ENCODE measurements around the gene CDH19. TPM values are rescaled to one million over a fixed set of nuclear protein-coding genes. Genes with fewer than 3 reads are reported as not detected.

Gene CDH19
- total and polyA plus RNA-seq, 2 donors from 2014 or later = 0.37 to 0.94 TPM

DNA sequence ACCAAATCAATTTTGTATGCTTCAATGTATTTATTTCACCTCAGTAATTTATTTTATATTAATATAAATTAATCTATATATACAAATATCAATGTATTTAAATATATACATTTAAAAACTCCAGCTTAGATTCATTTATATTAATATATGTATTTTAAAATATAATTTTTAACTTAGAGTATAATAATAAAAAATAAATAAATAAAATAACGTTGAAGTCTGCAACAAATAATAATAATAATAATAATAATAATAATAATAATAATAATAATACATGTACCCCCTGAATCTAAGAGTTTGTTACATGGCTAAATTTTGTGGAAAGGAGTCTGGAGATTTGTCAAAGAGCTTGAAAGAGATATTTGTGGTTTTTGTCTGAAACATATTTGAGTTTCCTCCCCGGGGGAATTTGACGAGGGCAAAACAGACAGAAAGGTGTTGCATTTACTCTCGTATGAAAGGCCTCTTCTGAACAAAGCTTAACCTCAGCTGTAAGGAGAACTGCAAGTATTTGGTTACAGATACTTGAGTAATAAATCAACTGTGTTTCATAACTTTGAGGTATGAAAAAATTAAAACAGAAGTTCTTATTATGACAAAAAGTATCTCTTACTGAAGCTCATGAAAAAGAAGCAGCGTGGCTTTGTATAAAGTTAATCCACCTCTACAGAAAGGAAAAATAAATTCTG, 93.4 kb downstream of the CDH19 start:
- no peaks in the 10 kb centered on the region for H3K27me3 ChIP-seq (ENCODE audit: control insufficient read depth, insufficient read depth, low read length)
- DNase-seq (no peak), FAIRE-seq (peak; percentile 90)
- TF ChIP-seq, protein P1, sequence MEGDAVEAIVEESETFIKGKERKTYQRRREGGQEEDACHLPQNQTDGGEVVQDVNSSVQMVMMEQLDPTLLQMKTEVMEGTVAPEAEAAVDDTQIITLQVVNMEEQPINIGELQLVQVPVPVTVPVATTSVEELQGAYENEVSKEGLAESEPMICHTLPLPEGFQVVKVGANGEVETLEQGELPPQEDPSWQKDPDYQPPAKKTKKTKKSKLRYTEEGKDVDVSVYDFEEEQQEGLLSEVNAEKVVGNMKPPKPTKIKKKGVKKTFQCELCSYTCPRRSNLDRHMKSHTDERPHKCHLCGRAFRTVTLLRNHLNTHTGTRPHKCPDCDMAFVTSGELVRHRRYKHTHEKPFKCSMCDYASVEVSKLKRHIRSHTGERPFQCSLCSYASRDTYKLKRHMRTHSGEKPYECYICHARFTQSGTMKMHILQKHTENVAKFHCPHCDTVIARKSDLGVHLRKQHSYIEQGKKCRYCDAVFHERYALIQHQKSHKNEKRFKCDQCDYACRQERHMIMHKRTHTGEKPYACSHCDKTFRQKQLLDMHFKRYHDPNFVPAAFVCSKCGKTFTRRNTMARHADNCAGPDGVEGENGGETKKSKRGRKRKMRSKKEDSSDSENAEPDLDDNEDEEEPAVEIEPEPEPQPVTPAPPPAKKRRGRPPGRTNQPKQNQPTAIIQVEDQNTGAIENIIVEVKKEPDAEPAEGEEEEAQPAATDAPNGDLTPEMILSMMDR (IDR thresholded peaks at IDR 0.05; ENCODE audit: borderline replicate concordance, extremely low read depth, insufficient read depth) = no peak
- H3K9ac ChIP-seq (ENCODE audit: low read length in 3 of 3) = no peak overlapping the region
- H3K27ac ChIP-seq (ENCODE audit: low read depth in 2 of 2, low read length in 2 of 2) = no peak overlapping the region
- no peaks in the 10 kb centered on the region for H3K9me3 ChIP-seq (ENCODE audit: control insufficient read depth in 2 of 3, insufficient read depth in 1 of 3, low read length in 3 of 3)
- H3K4me1 ChIP-seq (ENCODE audit: control insufficient read depth in 2 of 3, insufficient read depth in 2 of 3, low read depth in 1 of 3, low read length in 3 of 3) = no peaks in the 10 kb centered on the region
- no peaks in the 10 kb centered on the region for H3K36me3 ChIP-seq (ENCODE audit: control insufficient read depth in 2 of 3, insufficient read depth in 3 of 3, low read length in 3 of 3)
- H3K4me3 ChIP-seq (ENCODE audit: low read length in 3 of 3) = no peak overlapping the region
- intact Hi-C loops (cut with DNase I) = no loop called here

DNA sequence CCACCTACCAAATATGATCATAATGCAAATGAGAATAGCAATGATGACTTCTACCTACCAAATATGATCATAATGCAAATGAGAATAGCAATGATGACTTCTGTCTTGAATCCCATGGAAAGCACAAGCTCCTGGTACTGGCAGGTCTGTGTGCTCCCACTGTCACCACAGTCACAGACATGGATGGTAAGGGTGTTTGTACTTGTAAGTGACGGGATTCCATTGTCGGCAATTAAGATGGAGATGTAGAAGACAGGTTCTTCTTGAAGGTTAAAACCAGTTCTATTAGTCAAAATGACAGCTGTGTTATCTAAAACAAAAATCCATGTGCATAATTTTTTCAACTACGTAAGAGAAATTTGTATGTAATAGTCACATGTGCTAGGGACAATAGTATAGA, 95.0 kb downstream of the CDH19 start:
- Histone ChIP-seq H3K4me3 (ENCODE audit: low read length in 3 of 3) (no peak overlapping the region), H3K9me3 (ENCODE audit: control insufficient read depth in 2 of 3, insufficient read depth in 1 of 3, low read length in 3 of 3) (no peaks in the 10 kb centered on the region), H3K4me1 (ENCODE audit: control insufficient read depth in 2 of 3, insufficient read depth in 2 of 3, low read depth in 1 of 3, low read length in 3 of 3) (no peaks in the 10 kb centered on the region), H3K27me3 (ENCODE audit: control insufficient read depth, insufficient read depth, low read length) (no peaks in the 10 kb centered on the region), H3K27ac (ENCODE audit: low read depth in 2 of 2, low read length in 2 of 2) (no peak overlapping the region), H3K36me3 (ENCODE audit: control insufficient read depth in 2 of 3, insufficient read depth in 3 of 3, low read length in 3 of 3) (no peaks in the 10 kb centered on the region), H3K9ac (ENCODE audit: low read length in 3 of 3) (no peak overlapping the region)
- intact Hi-C loops (cut with DNase I) = no loop called here
- DNase-seq = no peak
- TF ChIP-seq, protein P1 (IDR thresholded peaks at IDR 0.05; ENCODE audit: borderline replicate concordance, extremely low read depth, insufficient read depth) = no peak
- FAIRE-seq = no peak

DNA sequence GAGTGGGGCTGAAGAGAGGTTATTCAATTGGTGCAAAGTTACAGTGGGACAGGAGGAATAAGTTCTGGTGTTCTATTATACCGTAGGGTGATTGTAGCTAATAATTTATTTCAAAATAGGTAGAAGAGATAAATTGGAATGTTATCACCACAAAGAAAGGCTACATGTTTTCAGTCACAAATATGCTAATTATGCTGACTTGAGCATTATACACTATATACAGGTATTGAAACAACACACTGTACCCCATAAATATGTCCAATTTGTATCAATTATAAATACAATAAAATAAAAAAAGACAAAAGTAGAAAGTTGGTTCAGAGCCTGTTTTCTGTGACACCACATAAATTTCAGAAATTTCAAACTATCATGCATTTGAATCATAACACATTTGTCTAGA, 97.7 kb downstream of the CDH19 start:
- Histone ChIP-seq H3K27ac (ENCODE audit: low read depth in 2 of 2, low read length in 2 of 2) (no peak overlapping the region), H3K36me3 (ENCODE audit: control insufficient read depth in 2 of 3, insufficient read depth in 3 of 3, low read length in 3 of 3) (no peaks in the 10 kb centered on the region), H3K27me3 (ENCODE audit: control insufficient read depth, insufficient read depth, low read length) (no peaks in the 10 kb centered on the region), H3K4me1 (ENCODE audit: control insufficient read depth in 2 of 3, insufficient read depth in 2 of 3, low read depth in 1 of 3, low read length in 3 of 3) (no peaks in the 10 kb centered on the region), H3K4me3 (ENCODE audit: low read length in 3 of 3) (no peak overlapping the region), H3K9me3 (ENCODE audit: control insufficient read depth in 2 of 3, insufficient read depth in 1 of 3, low read length in 3 of 3) (no peaks in the 10 kb centered on the region), H3K9ac (ENCODE audit: low read length in 3 of 3) (no peak overlapping the region)
- FAIRE-seq (no peak), DNase-seq (no peak)
- intact Hi-C loops (cut with DNase I) = no loop called here
- TF ChIP-seq, protein P1 (IDR thresholded peaks at IDR 0.05; ENCODE audit: borderline replicate concordance, extremely low read depth, insufficient read depth) = no peak

DNA sequence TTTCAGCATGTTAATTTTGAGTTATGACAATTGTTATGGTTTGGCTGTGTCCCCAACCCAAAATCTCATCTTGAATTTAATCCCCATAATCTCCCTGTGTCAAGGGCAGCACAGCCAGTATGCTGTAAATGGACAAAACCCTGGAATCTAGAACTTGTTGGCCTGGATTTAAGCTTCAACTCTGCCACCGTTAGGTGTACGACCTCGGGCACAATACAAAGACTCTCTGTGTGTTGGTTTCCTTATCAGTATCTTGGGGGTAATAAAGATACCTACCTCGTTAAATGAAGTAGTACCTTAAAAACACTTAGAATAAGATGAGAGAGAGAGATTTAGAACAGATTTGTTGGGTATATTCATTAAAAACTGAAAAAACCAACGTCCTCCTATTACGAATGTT, 106.5 kb downstream of the CDH19 start:
- intact Hi-C loops (cut with DNase I) = no loop called here
- TF ChIP-seq, protein P1 (IDR thresholded peaks at IDR 0.05; ENCODE audit: borderline replicate concordance, extremely low read depth, insufficient read depth) = no peak
- FAIRE-seq = no peak

More for the DNA sequence above, 106.5 kb downstream of the CDH19 start:
- Histone ChIP-seq H3K9me3 (ENCODE audit: control insufficient read depth in 2 of 3, insufficient read depth in 1 of 3, low read length in 3 of 3) (no peaks in the 10 kb centered on the region), H3K9ac (ENCODE audit: low read length in 3 of 3) (no peak overlapping the region), H3K4me1 (ENCODE audit: control insufficient read depth in 2 of 3, insufficient read depth in 2 of 3, low read depth in 1 of 3, low read length in 3 of 3) (no peaks in the 10 kb centered on the region), H3K27me3 (ENCODE audit: control insufficient read depth, insufficient read depth, low read length) (no peaks in the 10 kb centered on the region), H3K27ac (ENCODE audit: low read depth in 2 of 2, low read length in 2 of 2) (no peak overlapping the region), H3K4me3 (ENCODE audit: low read length in 3 of 3) (no peak overlapping the region), H3K36me3 (ENCODE audit: control insufficient read depth in 2 of 3, insufficient read depth in 3 of 3, low read length in 3 of 3) (no peaks in the 10 kb centered on the region)
- no peak for DNase-seq
